GM18951 (cell line): ENCODE data around the gene NPBWR2.
"Not testable (repeated sequence)": the region's sequence is repeated elsewhere in the genome, so short reads cannot be mapped to it uniquely, and the experiment has no call there.

Source experiments
- POLR2A ChIP-seq: IDR thresholded peaks from 4 replicates; pipeline ENCODE4 v1.6.1; 2011; ENCODE audit warnings: mild to moderate bottlenecking; ENCODE audit not compliant: insufficient read length, insufficient read depth; ENCODE audit errors: extremely low read depth
- in situ Hi-C: fragments of 300-500 bp; cut with MboI; formaldehyde crosslinking; loops from one replicate; pipeline ENCODE4 v1.12.0; 2022; ENCODE audit warnings: low sequenced_read_pairs, mixed read lengths, inconsistent platforms; ENCODE audit not compliant: unreplicated experiment

The NPBWR2 gene

DNA sequence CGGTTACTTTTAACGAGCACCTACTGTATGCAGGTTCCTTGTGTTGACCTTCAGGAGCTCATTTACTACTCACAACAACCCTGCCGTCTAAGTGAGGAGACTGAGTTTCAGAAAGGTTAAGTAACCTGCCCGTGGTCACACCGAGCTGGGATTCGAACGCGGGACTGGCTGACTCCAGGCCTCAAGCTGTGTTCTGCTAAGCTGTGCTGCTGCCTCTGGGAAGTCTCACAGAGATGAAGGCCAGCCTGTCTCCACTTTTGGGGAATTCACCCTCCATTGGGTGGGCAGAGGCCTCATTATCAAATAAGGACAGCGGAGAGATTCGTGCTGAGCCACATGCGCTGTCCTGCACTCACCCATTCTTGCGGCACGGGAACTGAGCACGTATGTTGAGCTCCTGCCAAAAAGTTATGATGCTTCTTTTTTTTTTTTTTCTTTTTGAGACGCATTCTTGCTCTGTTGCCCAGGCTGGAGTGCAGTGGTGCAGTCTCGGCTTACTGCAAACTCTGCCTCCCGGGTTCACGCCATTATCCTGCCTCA lies 31.0 kb upstream of the NPBWR2 start:
- TF ChIP-seq POLR2A = no peak
- in situ Hi-C loops = no loop called here

DNA sequence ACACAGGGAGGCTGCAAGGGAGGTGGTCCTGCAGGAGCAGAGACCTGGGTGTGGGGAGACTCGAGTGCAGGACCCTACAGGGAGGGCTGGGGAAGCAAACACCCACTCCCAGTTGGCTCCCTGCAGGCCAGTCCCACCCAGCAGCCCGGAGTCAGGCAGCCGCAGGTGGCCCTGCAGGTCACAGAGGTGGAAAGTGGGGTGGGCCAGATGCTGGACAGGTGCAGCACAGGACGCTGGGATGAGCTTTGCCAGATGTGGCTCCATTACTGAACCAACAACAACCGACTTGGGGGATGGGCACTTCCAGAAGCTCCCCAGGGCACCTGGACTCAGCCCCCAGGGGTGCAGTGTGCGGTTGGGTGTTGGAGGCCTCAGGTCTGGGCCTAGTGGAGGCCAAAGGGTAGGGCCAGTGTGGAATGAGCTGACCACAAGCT lies 30.2 kb upstream of the NPBWR2 start:
- in situ Hi-C loops = no loop called here
- TF ChIP-seq POLR2A = no peak

DNA sequence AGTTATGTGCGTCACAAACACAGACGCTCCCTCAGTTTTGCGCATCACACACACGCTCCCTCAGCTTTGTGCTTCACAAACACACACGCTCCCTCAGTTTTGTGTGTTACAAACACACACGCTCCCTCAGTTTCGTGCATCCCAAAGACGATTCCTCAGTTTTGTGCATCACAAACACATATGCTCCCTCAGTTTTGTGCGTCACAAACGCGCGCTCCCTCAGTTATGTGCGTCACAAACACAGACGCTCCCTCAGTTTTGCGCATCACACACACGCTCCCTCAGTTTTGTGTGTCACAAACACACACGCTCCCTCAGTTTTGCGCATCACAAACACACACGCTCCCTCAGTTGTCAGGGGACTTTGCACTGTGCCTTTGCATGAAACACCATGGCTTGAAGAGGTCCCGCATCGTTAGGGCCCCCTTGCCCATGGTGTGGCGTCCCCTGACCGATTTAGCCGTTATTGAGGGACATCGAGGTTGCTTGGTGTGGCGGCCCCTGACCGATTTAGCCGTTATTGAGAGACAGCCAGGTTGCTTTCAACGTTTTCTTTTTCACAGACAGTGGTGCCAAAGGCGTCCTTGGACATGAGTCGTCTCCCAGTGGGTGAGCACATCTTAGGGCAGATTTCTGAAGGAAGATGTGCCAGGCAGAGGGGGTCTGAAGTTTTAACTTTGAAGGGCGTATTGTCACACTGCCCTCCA lies 28.8 kb upstream of the NPBWR2 start:
- in situ Hi-C loops = no loop called here
- TF ChIP-seq POLR2A = no peak

DNA sequence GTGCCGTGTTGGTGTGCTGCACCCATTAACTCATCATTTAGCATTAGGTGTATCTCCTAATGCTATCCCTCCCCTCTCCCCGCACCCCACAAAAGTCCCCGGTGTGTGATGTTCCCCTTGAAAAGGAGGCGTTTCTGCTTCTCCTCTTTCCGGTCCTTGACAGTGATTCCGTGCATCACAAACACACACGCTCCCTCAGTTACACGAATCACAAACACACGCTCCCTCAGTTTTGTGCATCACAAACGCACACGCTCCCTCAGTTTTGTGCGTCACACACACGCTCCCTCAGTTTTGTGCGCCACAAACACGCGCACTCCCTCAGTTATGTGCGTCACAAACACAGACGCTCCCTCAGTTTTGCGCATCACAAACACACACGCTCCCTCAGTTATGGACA lies 27.4 kb upstream of the NPBWR2 start:
- in situ Hi-C loops = not testable (repeated sequence)

DNA sequence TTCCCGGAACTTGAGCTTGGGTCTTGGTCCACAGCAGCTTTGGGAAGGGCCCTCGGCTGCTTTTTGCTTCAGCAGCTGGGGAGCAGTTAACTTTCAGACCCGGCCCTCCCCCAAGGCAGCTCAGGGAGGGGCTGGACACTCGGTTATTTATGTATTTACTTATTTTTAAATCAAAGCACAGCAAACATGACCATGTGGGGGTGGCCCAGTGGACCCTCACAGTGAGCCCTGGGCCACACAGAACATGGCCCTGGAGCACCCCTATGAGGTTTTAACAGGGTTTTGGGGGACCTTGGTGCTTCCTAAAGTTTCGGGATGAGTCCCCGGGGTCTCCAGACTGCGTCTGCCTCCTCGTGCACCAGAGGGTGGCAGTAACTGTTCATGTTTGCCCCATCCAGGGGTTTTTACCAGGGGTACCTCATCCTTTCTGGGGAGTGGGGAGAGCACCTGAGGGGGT lies 26.6 kb upstream of the NPBWR2 start:
- TF ChIP-seq POLR2A = no peak
- in situ Hi-C loops = no loop called here

DNA sequence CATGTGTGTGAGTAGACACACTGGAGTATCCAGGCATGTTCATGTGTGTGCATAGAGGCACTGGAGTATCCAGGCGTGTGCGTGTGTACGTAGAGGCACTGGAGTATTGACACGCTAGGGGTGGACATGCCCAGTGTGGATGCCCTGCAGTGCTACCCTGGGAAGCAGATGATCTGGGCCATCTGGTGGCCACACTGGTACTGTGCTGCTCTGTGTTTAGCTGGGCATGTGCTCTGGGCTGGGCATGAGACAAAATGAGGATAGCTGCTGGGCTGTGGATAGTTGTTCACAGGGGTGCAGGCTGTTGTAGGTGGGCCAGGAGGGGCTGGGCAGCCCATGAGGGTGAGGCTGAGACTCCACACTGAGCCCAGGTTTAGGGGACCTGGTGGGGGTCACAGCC lies 24.0 kb upstream of the NPBWR2 start:
- no peak for TF ChIP-seq POLR2A
- in situ Hi-C loops = no loop called here

DNA sequence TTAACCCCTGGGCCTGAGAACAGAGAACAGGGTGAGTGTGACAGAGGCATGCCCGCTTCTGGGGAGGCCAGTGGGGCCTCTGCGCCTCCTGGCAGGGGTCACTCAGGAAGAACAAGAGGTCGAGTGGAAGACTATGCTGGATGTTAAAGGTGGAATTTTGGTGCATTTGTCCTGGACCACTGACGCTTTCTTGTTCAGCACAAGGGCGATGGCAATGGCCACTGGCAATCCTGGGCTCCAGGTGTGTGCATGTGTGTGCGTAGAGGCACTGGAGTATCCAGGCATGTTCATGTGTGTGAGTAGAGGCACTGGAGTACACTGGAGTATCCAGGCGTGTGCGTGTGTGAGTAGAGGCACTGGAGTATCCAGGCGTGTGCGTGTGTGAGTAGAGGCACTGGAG lies 23.5 kb upstream of the NPBWR2 start:
- in situ Hi-C loops = no loop called here
- no peak for TF ChIP-seq POLR2A

DNA sequence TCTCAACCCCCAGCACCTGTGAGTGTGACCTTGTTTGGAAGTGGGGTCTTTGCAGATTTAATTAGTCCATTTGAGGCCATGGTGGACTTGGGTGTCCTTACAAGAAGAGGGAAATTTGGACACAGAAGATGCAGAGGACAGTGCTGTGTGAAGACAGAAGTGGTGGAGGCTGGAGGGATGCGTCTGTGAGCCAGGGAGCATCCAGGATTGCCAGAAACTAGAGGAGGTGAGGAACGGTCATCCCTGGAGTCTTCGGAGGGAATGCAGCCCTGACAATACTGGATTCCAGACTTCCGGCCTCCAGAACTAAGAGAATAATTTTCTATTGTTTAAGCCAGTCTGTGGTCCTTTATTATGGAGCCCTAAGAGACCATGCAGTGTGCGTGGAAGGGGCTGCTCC lies 22.9 kb upstream of the NPBWR2 start:
- TF ChIP-seq POLR2A = no peak
- in situ Hi-C loops = no loop called here

DNA sequence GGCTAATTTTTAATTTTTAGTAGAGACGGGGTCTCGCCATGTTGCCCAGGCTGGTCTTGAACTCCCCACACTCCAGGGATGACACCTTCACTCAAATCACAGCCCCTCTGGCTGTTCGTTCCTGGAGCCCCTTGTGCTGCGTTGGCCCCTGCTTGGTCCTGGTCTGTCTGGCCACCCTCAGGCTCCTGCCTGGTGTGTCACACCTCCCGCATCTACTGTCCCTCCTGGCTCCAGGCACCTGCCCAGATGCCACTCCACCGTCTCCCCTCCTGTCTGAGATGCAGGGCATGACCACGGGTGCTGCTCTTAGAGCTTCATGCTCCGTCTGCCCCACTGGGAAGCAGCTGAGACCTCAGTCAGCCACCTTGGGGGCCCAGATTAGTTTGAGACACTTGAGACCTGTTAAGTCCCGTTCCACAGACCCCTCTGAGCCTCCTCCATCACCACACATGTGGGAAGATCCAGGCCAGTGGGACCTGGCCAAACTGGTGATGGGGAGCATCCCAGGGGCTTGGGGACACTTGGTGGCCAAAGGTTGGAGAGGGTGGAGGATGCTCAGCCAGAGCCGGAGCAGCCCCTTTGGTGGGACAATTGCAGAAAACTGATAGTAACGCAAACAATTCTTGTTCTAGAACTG lies 21.9 kb upstream of the NPBWR2 start:
- in situ Hi-C loops = no loop called here
- TF ChIP-seq POLR2A = no peak

DNA sequence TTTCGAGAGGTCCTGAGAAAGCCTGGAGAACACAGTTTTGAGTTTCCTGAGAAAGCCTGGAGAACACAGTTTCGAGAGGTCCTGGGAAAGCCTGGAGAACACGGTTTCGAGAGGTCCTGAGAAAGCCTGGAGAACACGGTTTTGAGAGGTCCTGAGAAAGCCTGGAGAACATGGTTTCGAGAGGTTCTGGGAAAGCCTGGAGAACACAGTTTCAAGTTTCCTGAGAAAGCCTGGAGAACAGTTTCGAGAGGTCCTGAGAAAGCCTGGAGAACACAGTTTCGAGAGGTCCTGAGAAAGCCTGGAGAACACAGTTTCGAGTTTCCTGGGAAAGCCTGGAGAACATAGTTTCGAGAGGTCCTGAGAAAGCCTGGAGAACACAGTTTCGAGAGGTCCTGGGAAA lies 16.2 kb upstream of the NPBWR2 start:
- in situ Hi-C loops = not testable (repeated sequence)

DNA sequence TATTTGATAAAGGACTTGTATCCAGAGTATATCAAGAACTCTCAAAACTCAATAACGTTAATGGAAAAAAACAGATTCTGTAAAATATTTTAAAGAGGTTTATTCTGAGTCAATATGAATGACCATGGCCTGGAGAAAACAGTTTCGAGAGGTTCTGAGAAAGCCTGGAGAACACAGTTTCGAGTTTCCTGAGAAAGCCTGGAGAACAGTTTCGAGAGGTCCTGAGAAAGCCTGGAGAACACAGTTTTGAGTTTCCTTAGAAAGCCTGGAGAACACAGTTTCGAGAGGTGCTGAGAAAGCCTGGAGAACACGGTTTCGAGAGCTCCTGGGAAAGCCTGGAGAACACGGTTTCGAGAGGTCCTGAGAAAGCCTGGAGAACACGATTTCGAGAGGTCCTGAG lies 15.6 kb upstream of the NPBWR2 start:
- in situ Hi-C loops = not testable (repeated sequence)

DNA sequence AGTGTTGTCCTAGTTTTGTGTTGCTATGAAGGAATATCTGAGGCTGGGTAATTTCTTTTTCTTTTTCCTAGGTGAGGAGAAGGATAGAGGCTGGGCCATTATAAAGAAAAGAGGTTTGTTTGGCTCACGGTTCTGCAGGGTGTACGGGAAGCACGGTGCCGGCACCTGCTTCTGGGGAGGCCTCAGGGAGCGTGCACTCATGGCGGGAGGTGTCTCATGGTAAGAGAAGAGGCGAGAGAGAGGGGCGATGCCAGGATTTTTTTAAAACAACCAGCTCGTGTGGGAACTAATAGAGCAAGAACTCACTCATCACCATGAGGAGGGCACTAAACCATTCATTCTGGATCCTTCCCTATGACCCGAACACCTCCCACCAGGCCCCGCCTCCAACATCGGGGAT lies 14.2 kb upstream of the NPBWR2 start:
- in situ Hi-C loops = no loop called here
- no peak for TF ChIP-seq POLR2A

DNA sequence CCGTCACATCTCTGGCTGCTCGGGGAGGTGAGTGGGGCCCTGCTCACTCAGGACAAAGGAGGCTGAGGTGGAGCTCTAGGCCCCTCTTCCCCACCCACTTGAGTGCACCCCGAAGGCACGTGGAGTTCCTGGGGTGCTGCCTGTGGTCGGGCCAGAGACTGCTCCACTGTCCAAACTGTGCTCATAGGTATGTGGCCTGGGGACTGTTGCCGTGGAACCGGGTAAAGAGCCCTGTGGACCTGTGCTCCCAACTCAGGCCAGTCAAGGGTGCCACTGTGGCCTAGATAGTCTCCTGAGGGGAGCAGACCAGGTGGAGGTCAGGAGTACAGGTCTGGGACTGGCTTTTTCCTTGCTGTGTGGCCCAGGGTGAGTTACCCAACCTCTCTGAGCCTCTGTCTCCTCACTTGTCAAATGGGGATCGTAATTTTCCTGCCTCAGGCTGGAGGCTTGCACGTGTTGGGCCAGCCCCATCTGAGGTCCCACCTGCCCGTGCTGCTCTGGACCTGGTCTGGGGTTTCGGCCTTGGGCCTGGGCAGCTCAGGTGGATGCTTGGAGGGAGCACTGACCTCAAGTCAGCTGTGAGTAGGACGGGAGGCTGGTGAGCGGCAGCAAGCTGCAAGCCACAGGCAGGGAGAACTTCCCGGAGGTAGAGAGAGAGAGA lies 12.4 kb upstream of the NPBWR2 start:
- TF ChIP-seq POLR2A = no peak
- in situ Hi-C loops = no loop called here

DNA sequence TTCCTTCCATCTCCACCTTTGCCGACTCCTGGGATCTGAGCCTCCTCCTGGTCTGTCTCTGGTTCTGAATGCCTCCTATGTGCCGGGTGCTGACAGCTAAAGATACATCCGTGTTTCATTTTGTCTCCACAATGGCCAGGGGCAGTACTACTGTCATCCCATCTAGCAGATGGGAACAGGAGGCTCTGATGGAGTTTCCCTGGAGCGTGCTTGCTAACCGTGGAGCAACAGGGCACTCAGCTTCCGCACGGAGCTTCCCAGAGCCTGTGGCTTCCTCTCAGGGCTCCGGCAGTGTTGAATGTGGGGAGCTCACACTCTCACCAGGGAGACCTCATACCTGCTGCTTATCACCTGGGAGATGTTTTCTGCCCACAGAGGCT lies 11.9 kb upstream of the NPBWR2 start:
- in situ Hi-C loops = no loop called here
- no peak for TF ChIP-seq POLR2A

DNA sequence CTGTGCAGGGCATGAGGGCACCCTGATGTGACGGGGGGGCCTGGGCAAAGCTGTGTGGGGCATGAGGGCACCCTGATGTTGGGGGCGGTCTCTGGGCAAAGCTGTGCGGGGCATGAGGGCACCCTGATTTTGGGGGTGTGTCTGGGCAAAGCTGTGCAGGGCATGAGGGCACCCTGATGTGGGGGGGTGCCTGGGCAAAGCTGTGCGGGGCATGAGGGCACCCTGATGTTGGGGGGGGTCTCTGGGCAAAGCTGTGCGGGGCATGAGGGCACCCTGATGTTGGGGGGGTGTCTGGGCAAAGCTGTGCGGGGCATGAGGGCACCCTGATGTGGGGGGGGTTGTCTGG lies 10.0 kb upstream of the NPBWR2 start:
- in situ Hi-C loops = not testable (repeated sequence)
